NCI-H345 treated with DMSO at 0.1 percent for 48 hours (cell line): Measurements from ENCODE around the gene COG3.
A peak's percentile ranks its signal among the peaks of the same experiment; 100 is the strongest.
"Not testable (repeated sequence)": the region's sequence is repeated elsewhere in the genome, so short reads cannot be mapped to it uniquely, and the experiment has no call there.

Experiments
- DNase-seq: peaks from one replicate; lab custom pipeline; 2025; ENCODE audit not compliant: unreplicated experiment; lab: John Stamatoyannopoulos, UW

The COG3 gene

DNA sequence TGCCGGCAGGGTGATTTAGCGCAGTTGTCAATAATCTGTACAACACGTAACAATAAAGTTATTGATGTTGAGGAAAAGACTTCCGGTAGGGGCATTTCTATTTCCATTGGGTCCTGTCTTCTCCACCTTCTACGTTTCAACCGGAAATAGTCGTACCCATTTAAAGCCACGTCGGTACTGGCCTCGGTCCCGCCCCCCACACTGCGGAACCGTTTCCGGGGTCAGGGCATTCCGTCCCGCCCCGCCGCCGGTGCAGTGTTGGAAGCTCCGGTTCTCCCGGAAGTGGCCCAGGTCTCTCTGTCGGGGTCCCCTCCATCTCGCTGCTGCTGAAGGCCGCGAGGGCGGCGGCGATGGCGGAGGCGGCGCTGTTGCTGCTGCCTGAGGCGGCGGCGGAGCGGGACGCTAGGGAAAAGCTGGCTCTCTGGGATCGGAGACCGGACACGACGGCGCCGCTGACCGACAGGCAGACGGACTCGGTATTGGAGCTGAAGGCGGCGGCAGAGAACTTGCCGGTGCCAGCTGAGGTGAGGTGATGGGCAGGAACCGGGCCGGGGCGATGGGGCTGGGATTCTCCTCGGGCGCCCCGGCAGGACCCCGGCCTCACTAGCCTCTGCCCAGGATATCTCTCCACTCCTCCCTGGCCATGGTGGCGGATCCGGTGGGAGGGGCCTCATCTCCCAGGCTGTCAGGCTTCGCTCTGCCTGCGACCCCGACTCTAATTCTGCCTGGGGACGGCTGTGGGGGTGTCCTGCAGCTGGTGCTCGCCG is at the start of gene COG3:
Gene COG3, plus strand, starts transcription at position 253 of the 767 bp plus-strand sequence. Its CDS starts 98 bp downstream, at position 351.
- peak; percentile 89 for DNase-seq

DNA sequence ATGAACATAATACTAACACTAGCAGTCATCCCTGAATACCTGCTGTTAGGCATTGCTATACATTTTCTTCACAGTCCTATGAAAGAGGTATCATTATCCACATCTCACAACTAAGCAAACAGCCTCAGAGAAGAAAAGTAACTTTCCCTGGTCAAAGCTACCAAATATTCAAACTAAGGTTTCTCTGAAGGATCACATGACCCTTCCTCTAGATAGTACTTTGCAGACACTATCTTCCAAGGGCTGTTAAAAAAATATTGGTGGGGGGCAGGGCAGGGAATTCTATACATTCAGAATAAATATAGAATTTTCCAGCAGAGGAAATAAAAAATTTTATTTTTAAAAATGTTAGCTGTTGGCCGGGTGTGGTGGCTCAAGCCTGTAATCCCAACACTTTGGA is 49.6 kb upstream of the COG3 start:
- no peak for DNase-seq

DNA sequence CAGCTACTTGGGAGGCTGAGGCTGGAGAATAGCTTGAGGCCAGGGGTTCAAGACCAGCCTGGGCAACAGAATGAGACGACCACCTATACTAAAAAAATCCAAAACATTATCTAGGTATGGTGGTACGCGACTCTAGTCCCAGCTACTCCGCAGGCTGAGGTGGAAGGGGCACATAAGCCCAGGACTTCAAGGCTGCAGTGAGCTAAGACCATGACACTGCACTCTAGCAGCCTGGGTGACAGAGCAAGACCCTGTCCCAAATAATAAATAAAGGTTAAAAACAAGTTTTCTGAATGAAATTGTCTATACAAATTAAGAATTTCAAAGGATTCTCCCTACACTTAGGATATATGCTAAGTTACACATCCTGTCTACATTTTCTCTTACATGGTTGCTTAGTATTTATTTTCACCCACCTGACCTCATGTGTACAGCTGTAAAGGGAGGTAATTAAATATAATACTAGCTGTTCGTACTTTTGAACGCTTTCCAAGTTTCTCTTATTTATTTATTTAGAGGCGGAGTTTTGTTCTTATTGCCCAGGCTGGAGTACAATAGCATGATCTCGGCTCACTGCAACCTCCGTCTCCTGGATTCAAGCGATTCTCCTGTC is 48.1 kb upstream of the COG3 start:
- no peak for DNase-seq

GRCh38 chr13:45417790-45418534 is 46.8 kb upstream of the COG3 start, which contains the start of gene SLC25A30:
Gene SLC25A30, minus strand, starts transcription at chr13:45418373. Its CDS starts 6,948 bp downstream, at chr13:45411425.
- peak; percentile 89 for DNase-seq

DNA sequence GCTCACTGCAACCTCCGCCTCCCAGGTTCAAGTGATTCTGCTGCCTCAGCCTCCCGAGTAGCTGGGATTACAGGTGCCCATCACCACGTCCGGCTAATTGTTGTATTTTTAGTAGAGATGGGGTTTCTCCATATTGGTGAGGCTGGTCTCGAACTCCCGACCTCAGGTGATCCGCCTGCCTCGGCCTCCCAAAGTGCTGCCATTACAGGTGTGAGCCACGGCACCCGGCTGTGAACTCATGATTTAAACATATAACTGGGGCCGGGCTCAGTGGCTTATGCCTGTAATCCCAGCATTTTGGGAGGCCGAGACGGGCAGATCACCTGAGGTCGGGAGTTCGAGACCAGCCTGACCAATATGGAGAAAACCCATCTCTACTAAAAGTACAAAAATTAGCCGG is 45.4 kb upstream of the COG3 start:
- DNase-seq = not testable (repeated sequence)

- no peak for DNase-seq
Observed at GRCh38 chr13:45419945-45420344, 44.8 kb upstream of the COG3 start.

- DNase-seq = no peak
Observed at GRCh38 chr13:45422731-45423292, 41.9 kb upstream of the COG3 start.

- DNase-seq = not testable (repeated sequence)
Observed at GRCh38 chr13:45426056-45426841, 38.5 kb upstream of the COG3 start.

DNA sequence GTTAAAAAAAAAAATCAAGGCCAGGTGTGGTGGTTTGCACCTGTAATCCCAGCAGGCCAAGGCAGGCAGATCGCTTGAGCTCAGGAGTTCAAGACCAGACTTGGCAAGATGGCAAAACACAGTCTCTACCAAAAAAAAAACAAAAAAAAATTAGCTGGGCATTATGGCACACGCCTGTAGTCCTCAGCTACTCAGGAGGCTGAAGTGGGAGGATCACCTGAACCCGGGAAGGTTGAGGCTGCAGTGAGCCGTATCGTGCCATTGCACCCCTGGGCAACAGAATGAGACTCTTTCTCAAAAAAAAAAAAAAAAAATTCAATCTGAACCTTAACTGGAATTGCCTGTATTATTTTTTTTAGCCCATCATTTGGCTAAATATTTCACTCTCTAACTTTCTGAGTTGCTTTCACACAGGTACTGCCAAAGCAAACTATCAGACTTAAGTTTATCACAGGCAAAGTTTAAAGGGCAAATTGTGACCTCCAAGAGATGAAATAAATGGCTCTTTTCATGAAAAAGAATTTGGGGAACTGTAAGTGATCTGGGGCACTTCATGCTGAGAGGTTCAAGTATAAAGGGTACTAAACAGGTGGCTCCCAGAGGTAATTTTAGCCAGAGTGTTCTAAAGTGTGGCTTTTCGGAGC is 31.9 kb upstream of the COG3 start:
- DNase-seq = no peak

DNA sequence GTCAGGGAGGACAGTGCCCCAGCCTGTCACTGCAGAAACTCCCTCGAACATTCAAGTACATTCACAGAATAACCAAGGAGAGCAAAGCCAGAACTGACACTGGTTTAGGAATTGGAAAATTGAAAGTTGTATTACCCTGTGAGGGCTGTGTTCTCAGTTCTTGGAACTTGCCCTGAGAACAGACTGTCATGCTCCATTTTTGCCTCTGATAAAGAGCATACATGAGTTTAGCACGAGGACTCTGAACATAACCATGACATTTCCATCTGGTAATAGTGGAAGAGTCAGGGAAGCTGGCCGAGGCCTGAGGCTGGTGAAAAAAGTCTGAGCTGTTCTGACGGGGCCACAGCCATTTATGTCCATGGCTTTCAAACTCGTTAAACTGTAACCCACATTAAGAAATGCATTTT is 31.4 kb upstream of the COG3 start:
- DNase-seq = no peak

- DNase-seq = no peak
Observed at GRCh38 chr13:45434556-45435371, 30.0 kb upstream of the COG3 start.

DNA sequence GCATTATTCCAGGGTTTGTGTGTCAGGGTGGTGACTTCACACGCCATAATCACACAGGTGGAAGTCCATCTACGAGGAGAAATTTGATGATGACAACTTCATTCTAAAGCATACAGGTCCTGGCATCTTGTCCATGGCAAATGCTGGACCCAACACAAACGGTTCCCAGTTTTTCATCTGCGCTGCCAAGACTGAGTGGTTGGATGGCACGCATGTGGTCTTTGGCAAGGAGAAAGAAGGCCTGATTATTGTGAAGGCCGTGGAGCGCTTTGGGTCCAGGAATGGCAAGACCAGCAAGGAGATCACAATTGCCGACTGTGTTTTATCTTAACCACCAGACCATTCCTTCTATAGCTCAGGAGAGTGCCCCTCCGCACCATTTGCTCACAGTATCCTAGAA is 28.4 kb upstream of the COG3 start:
- DNase-seq = no peak

DNA sequence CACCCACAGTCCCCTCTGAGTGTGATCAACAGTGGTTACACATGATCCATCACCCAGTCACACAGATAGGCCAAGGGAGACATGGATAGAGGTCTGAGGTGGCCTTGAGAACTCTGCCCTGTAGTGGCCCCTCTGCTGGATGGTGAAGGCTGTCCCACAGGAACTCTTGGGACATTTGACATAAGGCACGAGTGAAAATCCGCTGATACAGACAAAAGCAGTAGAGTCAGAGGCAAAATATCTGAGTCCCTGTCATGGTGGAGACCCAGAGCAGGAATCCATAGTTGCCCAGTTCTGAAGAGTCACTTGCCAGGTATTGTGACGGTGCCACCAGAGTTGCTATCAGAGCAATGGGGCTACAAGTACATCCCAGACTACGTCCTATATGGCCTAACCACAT is 27.8 kb upstream of the COG3 start:
- DNase-seq = no peak

GRCh38 chr13:45437947-45438346 is 26.8 kb upstream of the COG3 start:
- DNase-seq = no peak

DNA sequence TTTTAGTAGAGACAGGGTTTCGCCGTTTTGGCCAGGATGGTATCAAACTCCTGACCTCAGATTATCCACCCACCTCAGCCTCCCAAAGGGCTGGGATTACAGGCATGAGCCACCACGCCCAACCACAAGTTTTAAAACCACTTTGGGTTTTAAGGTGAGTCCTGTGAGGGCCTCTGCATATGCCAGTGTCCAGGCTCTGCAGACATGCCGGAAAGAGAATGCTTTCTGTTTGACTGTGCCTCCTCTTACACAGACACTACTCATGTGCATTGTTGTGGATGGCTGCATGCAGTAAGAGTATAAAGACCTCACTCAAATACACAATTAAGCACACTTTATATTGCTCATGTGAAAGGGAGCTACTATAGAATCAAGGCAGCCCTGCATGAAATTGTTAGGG is 25.7 kb upstream of the COG3 start:
- DNase-seq = no peak

DNA sequence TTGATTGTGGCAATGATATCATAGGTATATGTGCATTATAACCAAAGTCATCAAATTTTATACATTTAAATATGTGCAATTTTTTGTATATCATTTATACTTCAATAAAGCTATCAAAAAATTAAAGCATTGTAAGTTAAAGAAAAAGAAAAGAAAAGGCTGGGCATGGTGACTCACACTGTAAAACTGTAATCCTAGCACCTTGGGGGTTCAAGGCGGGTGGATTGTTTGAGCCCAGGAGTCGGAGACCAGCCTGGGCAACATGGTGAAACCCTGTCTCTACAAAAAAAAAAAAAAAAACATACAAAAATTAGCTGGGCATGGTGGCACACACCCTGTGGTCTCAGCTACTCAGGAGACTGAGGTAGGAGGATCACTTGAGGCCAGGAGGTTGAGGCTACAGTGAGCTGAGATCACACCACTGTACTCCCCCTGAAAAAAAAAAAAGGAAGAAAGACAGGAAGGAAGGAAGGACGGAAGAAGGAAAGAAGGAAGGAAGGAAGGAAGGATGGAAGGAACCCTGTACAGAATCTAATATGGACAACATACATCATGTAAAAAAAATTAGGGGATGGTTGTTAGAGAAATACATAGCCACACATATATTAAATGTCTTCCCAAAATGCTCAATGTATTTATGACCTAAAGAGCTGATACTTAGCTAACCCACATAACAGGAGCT is 24.8 kb upstream of the COG3 start:
- DNase-seq = no peak

DNA sequence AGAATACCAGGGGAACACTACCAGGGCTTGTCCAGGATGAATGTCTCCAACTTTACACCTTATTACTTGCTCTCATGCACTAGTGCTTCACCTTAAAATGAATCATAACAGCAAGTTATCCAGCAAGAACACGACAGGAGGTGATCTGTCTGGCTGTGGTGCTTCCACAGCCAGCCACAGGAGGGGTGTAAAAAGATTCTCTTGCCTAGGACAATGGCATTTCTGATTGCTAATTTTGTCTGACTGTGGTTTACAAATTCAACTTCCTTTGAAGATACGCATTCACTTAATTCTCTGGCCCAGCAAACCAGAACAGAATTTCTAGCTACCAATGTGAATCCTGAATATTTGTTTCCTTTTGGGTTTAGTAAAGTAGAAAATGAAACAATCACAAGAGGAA is 23.1 kb upstream of the COG3 start:
- DNase-seq = no peak

DNA sequence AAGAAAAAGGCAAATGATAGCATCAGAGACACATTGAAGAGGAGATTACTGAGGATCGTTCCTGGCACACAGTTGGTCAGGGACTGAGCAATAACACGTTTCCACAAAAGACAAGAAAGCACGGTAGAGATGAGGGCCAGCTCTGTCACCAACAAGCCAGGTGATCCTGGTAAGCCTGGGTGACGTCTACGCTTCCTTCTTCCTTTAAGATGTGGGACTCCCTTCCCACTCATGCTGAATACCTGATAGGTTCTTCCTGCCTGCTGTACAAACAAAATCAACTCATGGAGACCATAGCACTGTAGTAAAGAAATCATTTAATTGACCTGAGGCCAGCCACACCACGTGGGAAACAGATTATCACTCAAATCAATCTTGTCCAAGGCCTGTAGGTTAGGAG is 19.7 kb upstream of the COG3 start:
- no peak for DNase-seq

DNA sequence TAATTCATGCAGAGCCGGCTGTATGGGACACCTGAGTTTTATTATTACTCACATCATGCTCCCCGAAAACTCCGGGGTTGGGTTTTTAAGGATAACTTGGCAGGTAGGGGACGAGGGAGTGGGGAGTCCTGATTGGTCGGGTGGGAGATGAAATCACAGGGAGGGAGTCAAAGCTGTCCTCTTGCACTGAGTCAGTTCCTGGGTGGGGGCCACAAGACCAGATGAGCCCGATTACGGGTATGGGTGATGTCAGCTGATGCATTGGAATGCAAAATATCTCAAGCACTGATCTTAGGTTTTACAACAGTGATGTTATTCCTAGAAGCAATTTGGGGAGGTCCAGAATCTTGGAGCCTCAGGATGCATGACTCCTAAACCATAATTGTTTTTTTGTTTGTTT is 18.6 kb upstream of the COG3 start:
- no peak for DNase-seq
